GM21717 (cell line): Measurements from ENCODE around the gene SDHC.
"Not testable (repeated sequence)": the region's sequence is repeated elsewhere in the genome, so short reads cannot be mapped to it uniquely, and the experiment has no call there.

Source experiments
- ATAC-seq: cut with Tn5 transposase; IDR thresholded peaks from one replicate; pipeline ENCODE4 v1.9.1; 2021; ENCODE audit warnings: mild to moderate bottlenecking, moderate library complexity; ENCODE audit not compliant: unreplicated experiment

The SDHC gene

DNA sequence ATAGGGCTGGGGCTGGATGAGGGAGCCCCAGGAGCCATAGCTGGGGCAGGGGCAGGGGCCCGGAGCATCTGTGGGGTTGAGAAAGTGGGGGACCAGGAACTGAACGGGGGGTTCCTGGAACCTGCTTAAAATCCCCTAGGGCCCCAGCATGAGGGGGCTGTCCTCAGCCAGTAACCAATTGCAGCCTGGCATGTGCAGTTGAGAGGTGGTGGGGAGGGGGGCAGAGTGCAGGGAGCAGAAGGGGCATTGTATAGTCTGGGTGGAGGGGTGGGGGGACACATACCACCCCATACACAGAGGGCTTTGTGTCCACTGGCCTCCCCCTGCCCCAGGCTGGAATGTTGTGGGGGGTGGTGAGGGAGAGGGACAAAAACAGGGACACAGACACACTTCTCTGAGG, 4.3 kb upstream of the SDHC start, which contains the start of gene MPZ:
Gene MPZ (minus strand): TSS at position 101 of the 400 bp plus-strand sequence. CDS start 63 bp downstream, at position 38.
- no peak for ATAC-seq

DNA sequence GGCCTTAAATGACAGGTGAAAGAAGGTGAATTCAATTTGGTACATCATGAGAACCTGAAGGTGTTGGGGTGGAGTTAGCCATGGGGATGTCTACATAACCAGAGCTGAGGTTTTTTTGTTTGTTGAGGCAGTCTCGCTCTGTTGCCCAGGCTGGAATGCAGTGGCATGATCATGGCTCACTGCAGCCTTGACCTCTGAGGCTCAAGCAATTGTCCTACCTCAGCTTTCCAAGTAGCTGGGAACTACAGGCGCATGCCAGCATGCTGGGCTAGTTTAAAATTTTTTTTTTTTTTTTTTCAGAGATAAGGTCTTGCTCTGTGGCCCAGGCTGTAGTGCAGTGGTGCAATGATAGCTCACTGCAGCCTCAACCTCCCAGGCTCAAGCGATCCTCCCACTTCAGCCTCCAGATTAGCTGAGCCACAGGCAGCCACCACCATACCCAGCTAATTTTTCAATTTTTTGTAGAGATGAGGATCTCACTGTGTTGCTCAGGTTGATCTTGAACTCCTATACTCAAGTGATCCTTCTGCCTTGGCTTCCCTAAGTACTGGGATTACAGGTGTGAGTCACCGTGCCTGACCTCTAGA, 2.5 kb upstream of the SDHC start:
- ATAC-seq = no peak

DNA sequence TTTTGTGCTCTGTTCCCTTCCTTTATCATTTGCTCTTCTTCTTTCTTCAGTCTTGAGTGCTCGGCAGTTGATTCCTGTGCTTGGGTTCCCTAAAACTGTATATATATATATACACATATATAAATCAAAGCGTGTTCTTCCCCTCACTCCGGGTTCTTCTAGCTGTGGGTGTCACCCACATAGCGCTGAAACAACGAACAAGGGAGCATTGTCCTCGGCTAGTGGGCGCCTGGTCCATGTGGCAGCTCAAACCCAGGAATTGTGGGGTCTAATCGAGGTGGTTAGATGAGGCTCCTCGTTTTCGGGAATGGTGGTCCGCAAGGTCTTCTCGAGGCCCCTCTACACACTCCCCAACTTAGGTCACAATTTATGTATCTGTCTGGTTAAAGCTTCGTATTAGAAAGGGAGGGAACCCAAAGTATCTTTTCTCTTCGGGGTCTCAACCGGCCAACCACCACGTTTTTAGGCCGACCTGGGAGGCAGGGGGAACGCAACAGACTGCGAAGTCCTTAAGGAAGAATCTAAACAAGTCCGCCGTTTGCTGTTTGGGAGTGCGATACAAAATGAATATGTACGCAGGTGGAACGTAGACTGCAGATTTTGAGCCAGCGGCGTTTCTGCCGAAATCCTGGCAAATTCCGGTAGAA, 504 bp upstream of the SDHC start:
- ATAC-seq = no peak

DNA sequence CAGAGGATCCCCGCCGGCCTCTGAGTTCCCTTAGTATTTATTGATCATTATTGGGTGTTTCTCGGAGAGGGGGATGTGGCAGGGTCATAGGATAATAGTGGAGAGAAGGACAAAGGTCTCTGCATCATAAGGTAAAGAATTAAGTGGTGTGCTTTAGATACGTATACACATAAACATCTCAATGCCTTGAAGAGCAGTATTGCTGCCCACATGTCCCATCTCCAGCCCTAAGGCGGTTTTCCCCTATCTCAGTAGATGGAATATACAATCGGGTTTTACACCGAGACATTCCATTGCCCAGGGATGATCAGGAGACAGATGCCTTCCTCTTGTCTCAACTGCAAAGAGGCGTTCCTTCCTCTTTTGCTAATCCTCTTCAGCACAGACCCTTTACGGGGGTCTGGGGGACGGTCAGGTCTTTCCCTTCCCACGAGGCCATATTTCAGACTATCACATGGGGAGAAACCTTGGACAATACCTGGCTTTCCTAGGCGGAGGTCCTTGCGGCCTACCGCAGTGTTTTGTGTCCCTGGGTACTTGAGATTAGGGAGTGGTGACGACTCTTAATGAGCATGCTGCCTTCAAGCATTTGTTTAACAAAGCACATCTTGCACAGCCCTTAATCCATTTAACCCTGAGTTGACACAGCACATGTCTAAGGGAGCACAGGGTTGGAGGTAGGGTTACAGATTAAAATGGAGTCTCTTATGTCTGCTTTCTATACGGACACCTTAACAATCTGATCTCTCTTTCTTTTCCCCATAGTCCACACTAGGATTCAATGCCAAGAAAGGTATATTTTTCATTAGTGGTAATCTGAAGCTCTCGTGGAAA, 1.9 kb downstream of the SDHC start:
- not testable (repeated sequence) for ATAC-seq

DNA sequence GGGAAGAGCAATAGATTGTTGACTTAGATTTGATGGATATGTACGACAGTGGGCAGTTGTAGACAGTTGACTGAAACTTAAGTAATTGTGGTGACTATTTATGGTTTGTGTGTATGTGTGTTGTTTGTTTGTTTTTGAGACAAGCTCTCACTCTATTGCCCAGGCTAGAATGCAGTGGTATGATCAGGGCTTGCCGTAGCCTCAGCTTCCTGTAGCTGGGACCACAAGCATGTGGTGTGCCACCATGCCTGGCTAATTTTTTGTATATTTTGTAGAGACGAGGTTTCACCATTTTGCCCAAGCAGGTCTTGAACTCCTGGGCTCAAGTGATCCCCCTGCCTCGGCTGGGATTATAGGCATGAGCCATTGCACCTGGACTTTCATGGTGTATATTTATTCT, 9.8 kb downstream of the SDHC start:
- no peak for ATAC-seq

GRCh38 chr1:161330346-161330745, 16.2 kb downstream of the SDHC start:
- ATAC-seq = no peak

- no peak for ATAC-seq
Measured at GRCh38 chr1:161333166-161333565, 19.0 kb downstream of the SDHC start.

GRCh38 chr1:161335796-161336195, 21.6 kb downstream of the SDHC start:
- no peak for ATAC-seq

- ATAC-seq = no peak
Measured at GRCh38 chr1:161342177-161342576, 28.0 kb downstream of the SDHC start.

GRCh38 chr1:161342821-161343220, 28.6 kb downstream of the SDHC start:
- ATAC-seq = no peak

GRCh38 chr1:161350671-161351070, 36.5 kb downstream of the SDHC start:
- ATAC-seq = no peak

- ATAC-seq = no peak
Measured at GRCh38 chr1:161351482-161351881, 37.3 kb downstream of the SDHC start.

DNA sequence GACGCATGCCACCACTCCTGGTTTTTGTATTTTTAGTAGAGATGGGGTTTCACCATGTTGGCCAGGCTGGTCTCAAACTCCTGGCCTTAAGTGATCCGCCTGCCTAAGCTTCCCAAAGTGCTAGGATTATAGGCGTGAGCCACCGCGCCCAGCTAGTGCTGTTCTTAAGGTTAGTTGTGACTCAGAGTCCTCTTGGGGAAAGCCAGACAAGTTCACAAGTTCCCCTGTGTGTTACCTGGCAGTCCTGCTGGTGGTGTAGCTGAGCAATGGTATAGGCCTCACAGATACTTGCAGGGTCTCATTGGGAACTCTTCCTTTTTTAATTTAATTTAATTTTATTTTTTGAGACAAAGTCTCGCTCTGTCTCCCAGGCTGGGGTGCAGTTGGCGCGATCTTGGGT, 42.9 kb downstream of the SDHC start:
- ATAC-seq = no peak

DNA sequence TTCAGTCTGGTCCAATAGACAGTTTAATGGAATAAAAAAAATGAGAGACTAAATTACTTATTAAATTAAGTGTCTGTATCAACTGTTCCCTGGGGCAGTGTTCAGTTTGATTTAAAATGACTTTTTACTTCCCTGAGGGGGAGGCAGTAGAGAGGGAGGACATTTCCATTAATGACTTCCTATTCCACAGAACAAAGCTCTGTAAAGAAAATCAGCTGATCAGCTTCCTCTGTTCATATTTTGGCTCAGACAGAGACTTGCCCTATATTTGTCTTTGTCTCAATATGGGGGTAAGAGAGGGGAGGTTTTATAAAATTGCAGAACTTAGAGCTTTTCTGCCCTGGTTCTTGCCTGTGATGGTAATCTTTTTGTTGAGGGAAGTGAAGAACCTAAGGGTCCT, 45.1 kb downstream of the SDHC start:
- ATAC-seq = no peak

DNA sequence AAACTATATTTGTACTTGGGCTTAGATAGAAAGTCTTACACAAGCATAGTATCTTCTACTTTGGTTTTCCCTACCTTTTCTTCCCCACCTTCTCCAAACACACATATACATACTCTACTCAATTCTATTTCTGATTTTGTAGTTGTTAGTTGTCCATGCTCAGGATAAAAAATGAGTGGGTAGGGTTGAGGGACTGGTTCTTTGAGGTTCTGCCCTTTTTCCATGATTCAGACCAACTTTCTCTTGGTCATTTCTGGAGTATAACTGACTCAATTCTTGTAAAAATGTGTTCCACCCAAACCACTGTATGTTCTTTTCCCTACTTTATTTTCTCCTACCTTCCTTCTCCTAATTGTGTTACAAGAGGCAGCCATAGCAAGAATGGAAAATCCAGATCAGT, 50.2 kb downstream of the SDHC start:
- ATAC-seq = no peak

- no peak for ATAC-seq
Measured at GRCh38 chr1:161365207-161365606, 51.0 kb downstream of the SDHC start.

DNA sequence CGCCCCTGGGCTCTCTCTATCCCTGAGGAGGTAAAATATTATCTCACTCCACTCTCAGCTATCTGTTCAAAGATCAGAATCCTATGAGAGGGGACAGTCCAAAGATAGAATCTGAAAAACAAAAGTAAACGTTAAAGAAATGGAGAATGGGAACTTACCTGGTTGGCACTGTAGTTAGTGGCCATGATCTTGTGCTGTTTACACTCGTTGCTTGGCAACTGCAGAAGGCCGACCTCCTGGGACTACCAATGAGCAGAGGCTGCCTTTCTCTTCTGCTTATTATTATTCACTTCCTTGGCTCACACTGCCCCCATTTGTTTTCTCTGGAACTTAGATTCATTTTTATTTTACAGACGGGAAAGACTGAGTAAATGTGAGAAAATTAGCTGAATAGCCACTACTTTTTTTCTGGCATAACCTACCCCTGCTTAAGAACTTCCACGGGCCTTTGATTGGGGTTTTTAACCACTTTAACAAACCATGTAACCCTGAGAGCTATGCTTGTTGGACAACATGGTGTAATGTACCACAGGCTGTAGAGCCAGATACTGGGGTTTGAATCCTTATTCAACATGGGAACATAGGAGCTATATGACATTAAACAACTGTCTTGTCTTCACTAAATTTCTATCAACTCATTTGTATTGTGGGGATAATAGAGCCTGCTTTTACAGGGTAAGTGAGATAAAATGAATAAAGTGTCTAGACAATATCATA, 53.7 kb downstream of the SDHC start, which contains the start of gene CFAP126:
Gene CFAP126 (minus strand): TSS at position 193 of the 717 bp plus-strand sequence. CDS start 8 bp downstream, at position 185.
- ATAC-seq = peak; percentile 85

DNA sequence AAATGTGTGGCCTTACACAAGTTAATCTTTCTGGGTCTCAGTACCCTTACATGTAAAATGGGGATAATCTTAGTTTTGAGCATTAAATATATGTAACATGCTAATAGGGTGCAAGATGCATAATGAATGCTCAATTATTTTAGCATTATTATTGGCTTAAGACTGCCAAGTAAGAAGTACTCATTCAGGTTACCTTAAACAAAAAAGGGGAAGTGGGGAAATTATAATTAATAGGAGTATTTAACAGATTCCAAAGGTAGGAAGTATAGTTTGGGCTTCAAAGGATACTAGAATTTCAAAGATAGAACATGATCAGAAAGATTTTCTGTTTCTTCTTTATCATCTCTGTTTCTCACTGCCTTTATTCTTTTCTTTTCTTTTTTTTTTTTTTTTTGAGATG, 59.3 kb downstream of the SDHC start:
- ATAC-seq = no peak

- no peak for ATAC-seq
Measured at GRCh38 chr1:161374373-161374772, 60.2 kb downstream of the SDHC start.

DNA sequence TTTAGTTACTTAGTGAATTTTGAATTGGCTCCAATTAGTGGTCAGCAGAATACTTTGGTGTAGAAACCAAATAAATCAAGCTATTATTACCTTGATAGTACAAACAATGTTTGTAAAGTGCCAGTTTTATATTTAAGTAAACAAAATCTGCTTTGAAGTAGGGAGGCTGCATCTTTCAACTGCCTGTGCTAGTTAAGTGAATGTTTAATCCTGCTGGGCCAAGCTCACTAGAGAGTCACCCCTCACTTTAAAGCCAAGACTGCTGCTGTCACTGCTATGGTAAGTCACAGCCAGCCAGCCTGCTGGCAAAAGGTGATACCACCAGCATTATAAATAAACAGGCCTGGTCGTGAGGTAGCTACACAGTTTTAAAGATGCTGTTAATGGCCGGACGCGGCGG, 63.8 kb downstream of the SDHC start:
- ATAC-seq = no peak

- ATAC-seq = no peak
Measured at GRCh38 chr1:161379071-161379470, 64.9 kb downstream of the SDHC start.
